PC-9 (cell line): ENCODE measurements around the gene GPR176. TPM values are rescaled to one million over a fixed set of nuclear protein-coding genes. Genes with fewer than 3 reads are reported as not detected.

Source experiments
- BruUV-seq: library from RNA; stranded (reverse); fragments of 400-500 nt; replicated peaks from 2 replicates; lab custom pipeline; 2021; lab: Mats Ljungman, UMichigan
- CTCF ChIA-PET: fragments of 300-600 bp; sonication (Branson Sonifier 250); formaldehyde crosslinking; loops from one replicate; lab custom pipeline; 2022; ENCODE audit warnings: antibody characterized with exemption; lab: Charles Lee
- POLR2A ChIA-PET: fragments of 300-600 bp; sonication (Branson Sonifier 250); formaldehyde crosslinking; loops from one replicate; lab custom pipeline; 2022; ENCODE audit warnings: antibody characterized with exemption; ENCODE audit not compliant: unreplicated experiment; lab: Charles Lee
- DNase-seq, 2 experiments: peaks; one replicate each; pipeline versions ENCODE4 v3.0.0 to v3.0.0-alpha.2; 2015 to 2022; ENCODE audit warnings: mixed read lengths in 1 of 2
- H2AFZ ChIP-seq: fragments of 200-600 bp; sonication (generic); 2 replicates; pipeline ENCODE4 v1.8.1; 2017; ENCODE audit warnings: antibody characterized with exemption
- H3F3A ChIP-seq: fragments of 200-600 bp; sonication (generic); 2 replicates; pipeline ENCODE4 v1.8.1; 2017; ENCODE audit warnings: antibody characterized with exemption, mild to moderate bottlenecking, low read depth; ENCODE audit not compliant: insufficient read depth
- H3K27ac ChIP-seq: fragments of 200-600 bp; sonication (generic); 2 replicates; pipeline ENCODE4 v1.6.1; 2016; ENCODE audit warnings: mixed run types
- H3K27me3 ChIP-seq: fragments of 200-600 bp; sonication (generic); 2 replicates; pipeline ENCODE4 v1.6.1; 2016; ENCODE audit warnings: low read depth, mixed run types; ENCODE audit not compliant: insufficient read depth
- H3K36me3 ChIP-seq: fragments of 200-600 bp; sonication (generic); 2 replicates; pipeline ENCODE4 v1.6.1; 2016; ENCODE audit warnings: low read depth, mixed run types
- H3K4me1 ChIP-seq: fragments of 200-600 bp; sonication (generic); replicated peaks from 2 replicates; pipeline ENCODE4 v1.6.1; 2016; ENCODE audit warnings: mixed run types; ENCODE audit not compliant: insufficient read depth
- H3K4me2 ChIP-seq: fragments of 200-600 bp; sonication (generic); 2 replicates; pipeline ENCODE4 v1.6.1; 2017; ENCODE audit warnings: mixed run types
- H3K4me3 ChIP-seq: fragments of 200-600 bp; sonication (generic); 2 replicates; pipeline ENCODE4 v1.6.1; 2016; ENCODE audit warnings: mixed run types
- H3K79me2 ChIP-seq: fragments of 200-600 bp; sonication (generic); 2 replicates; pipeline ENCODE4 v1.6.1; 2017; ENCODE audit warnings: low read depth, mixed run types
- H3K9me2 ChIP-seq: fragments of 200-600 bp; sonication (generic); 2 replicates; pipeline ENCODE4 v1.8.1; 2017; ENCODE audit warnings: mild to moderate bottlenecking; ENCODE audit not compliant: insufficient read depth
- H3K9me3 ChIP-seq: fragments of 200-600 bp; sonication (generic); 2 replicates; pipeline ENCODE4 v1.8.1; 2016; ENCODE audit warnings: low read depth; ENCODE audit not compliant: insufficient read depth
- H4K20me1 ChIP-seq: fragments of 200-600 bp; sonication (generic); 2 replicates; pipeline ENCODE4 v1.8.1; 2017; ENCODE audit not compliant: insufficient read depth
- CTCF ChIP-seq: fragments of 200-600 bp; sonication (generic); conservative IDR thresholded peaks from 2 replicates; pipeline ENCODE4 v1.6.1; 2017; ENCODE audit warnings: mixed run types, antibody characterized with exemption, mild to moderate bottlenecking, moderate library complexity
- EZH2 ChIP-seq: fragments of 200-600 bp; sonication (generic); IDR thresholded peaks from 2 replicates; pipeline ENCODE4 v1.8.0; 2017; ENCODE audit warnings: antibody characterized with exemption, low read depth
- intact Hi-C: fragments of 100-400 bp; cut with micrococcal nuclease; formaldehyde crosslinking; loops from one replicate; pipeline ENCODE4 v1.10.0; 2022; ENCODE audit not compliant: unreplicated experiment
- total RNA-seq: library from RNA; stranded (reverse); gene quantifications from 2 replicates; pipeline ENCODE4 v1.2.3, GENCODE V29; 2021

GPR176 gene
- total RNA-seq, 1 experiment from 2014 or later = 4.7 TPM

GRCh38 chr15:39859636-39860035 is 60.4 kb downstream of the GPR176 start:
- Histone ChIP-seq H3K9me2 (no peaks in the 10 kb centered on the region), H4K20me1 (no peaks in the 10 kb centered on the region), H3K27ac (no peak overlapping the region), H3K4me3 (no peak overlapping the region), H3F3A (no peaks in the 10 kb centered on the region), H3K4me2 (no peak overlapping the region), H3K9me3 (no peaks in the 10 kb centered on the region; the same call in 1 of the 2 replicates), H2AFZ (no peak overlapping the region), H3K27me3 (no peaks in the 10 kb centered on the region), H3K36me3 (no peaks in the 10 kb centered on the region), H3K4me1 (no peaks in the 10 kb centered on the region), H3K79me2 (no peaks in the 10 kb centered on the region)
- ChIA-PET CTCF (no interaction called here), POLR2A (no interaction called here)
- intact Hi-C loops = no loop called here
- BruUV-seq = no TSS peak
- TF ChIP-seq CTCF = no peak
- TF ChIP-seq EZH2 = no peak
- DNase-seq = no peak

GRCh38 chr15:39857132-39857531 is 62.9 kb downstream of the GPR176 start:
- no peaks in the 10 kb centered on the region for H4K20me1 ChIP-seq
- BruUV-seq = no TSS peak
- no peak overlapping the region for H2AFZ ChIP-seq
- H3K9me3 ChIP-seq = no peaks in the 10 kb centered on the region; the same call in 1 of the 2 replicates
- intact Hi-C loops = no loop called here
- no peak overlapping the region for H3K4me2 ChIP-seq
- no peak overlapping the region for H3K4me3 ChIP-seq
- H3K9me2 ChIP-seq = no peaks in the 10 kb centered on the region
- ChIA-PET POLR2A (no interaction called here), CTCF (no interaction called here)
- no peaks in the 10 kb centered on the region; the same call in 1 of the 2 replicates for H3K4me1 ChIP-seq
- no peaks in the 10 kb centered on the region for H3K27me3 ChIP-seq
- no peaks in the 10 kb centered on the region for H3K36me3 ChIP-seq
- DNase-seq = no peak
- TF ChIP-seq CTCF (no peak), EZH2 (no peak)
- no peaks in the 10 kb centered on the region for H3K79me2 ChIP-seq
- no peak overlapping the region for H3K27ac ChIP-seq
- no peaks in the 10 kb centered on the region for H3F3A ChIP-seq

DNA sequence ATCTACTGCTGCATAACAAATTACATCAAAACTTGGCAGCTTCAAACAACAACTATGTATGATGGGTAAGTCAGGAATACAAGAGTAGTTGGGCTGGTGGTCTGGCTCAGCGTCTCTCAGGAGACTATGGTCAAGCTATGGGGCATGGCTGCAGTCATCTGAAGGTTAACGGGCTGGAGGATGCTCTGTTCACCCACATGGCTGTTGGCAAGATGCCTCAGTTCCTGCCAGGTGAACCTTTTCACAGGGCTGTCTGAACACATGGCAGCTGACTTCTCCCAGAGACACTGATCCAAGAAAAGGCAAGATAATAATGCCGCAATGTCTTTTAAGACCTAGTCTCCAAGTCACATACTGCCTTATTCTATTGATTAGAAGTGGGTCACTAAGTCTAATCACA is 63.7 kb downstream of the GPR176 start:
- no peak for DNase-seq
- H3K4me1 ChIP-seq = no peaks in the 10 kb centered on the region; the same call in 1 of the 2 replicates
- POLR2A ChIA-PET = no interaction called here
- no peaks in the 10 kb centered on the region for H3K79me2 ChIP-seq
- no peaks in the 10 kb centered on the region for H3F3A ChIP-seq
- H3K9me2 ChIP-seq = no peaks in the 10 kb centered on the region
- CTCF ChIA-PET = no interaction called here
- H3K27me3 ChIP-seq = no peaks in the 10 kb centered on the region
- H2AFZ ChIP-seq = no peak overlapping the region
- no peaks in the 10 kb centered on the region for H3K36me3 ChIP-seq
- H3K4me3 ChIP-seq = no peak overlapping the region
- no peak overlapping the region for H3K27ac ChIP-seq
- no TSS peak for BruUV-seq
- no peaks in the 10 kb centered on the region for H4K20me1 ChIP-seq
- H3K4me2 ChIP-seq = no peak overlapping the region
- no peak for TF ChIP-seq CTCF
- no peak for TF ChIP-seq EZH2
- intact Hi-C loops = no loop called here
- H3K9me3 ChIP-seq = no peaks in the 10 kb centered on the region; the same call in 1 of the 2 replicates
